ENCODE measurements around the gene MGLL.

Gene MGLL

DNA sequence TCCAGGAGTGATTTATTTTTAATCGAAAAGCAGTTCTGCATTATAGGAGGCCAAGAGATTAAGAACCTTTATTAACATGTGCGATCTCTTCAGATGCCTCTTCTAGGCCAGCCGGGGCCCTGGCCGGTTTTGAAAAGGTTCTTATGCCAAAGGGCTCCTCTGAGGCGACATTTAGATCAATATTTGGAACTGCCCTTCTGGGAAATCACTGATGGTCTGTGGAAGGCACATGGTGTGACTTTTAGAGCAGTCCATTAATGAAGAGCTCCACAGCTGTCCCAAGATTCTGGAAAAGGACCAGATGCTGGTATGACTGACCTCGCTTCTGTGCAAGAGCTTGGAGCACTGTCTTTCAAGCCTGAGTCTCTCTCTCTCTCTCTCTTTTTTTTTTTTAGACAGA lies 19.7 kb downstream of the MGLL start:
- no peak for TF ChIP-seq EZH2 (IDR thresholded peaks at IDR 0.05; ENCODE audit: borderline replicate concordance, low read length)
- TF ChIP-seq, protein P1, sequence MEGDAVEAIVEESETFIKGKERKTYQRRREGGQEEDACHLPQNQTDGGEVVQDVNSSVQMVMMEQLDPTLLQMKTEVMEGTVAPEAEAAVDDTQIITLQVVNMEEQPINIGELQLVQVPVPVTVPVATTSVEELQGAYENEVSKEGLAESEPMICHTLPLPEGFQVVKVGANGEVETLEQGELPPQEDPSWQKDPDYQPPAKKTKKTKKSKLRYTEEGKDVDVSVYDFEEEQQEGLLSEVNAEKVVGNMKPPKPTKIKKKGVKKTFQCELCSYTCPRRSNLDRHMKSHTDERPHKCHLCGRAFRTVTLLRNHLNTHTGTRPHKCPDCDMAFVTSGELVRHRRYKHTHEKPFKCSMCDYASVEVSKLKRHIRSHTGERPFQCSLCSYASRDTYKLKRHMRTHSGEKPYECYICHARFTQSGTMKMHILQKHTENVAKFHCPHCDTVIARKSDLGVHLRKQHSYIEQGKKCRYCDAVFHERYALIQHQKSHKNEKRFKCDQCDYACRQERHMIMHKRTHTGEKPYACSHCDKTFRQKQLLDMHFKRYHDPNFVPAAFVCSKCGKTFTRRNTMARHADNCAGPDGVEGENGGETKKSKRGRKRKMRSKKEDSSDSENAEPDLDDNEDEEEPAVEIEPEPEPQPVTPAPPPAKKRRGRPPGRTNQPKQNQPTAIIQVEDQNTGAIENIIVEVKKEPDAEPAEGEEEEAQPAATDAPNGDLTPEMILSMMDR (IDR thresholded peaks at IDR 0.05; ENCODE audit: low read length) = no peak
- Histone ChIP-seq H3K27me3 (ENCODE audit: insufficient read depth, low read length) (no peaks in the 10 kb centered on the region; the same call in 1 of the 2 replicates), H3K79me2 (ENCODE audit: insufficient read depth, low read length) (no peaks in the 10 kb centered on the region), H3K9me3 (ENCODE audit: low read length) (no peaks in the 10 kb centered on the region), H3K9ac (ENCODE audit: low read length) (no peak overlapping the region), H3K4me3 (ENCODE audit: low read depth, low read length, poor library complexity, severe bottlenecking) (no peak overlapping the region), H3K36me3 (ENCODE audit: insufficient read depth, low read length) (no peaks in the 10 kb centered on the region), H2AFZ (ENCODE audit: low read length) (no peak overlapping the region), H3K4me2 (ENCODE audit: low read length) (no peak overlapping the region), H3K27ac (ENCODE audit: low read depth, low read length, poor library complexity, severe bottlenecking) (no peak overlapping the region), H3F3A (ENCODE audit: insufficient read depth, low read length) (no peaks in the 10 kb centered on the region), H3K4me1 (ENCODE audit: insufficient read depth, low read length, severe bottlenecking) (no peaks in the 10 kb centered on the region), H3K9me2 (ENCODE audit: low read depth, low read length) (no peaks in the 10 kb centered on the region), H4K20me1 (ENCODE audit: insufficient read depth, low read length) (no peaks in the 10 kb centered on the region)

DNA sequence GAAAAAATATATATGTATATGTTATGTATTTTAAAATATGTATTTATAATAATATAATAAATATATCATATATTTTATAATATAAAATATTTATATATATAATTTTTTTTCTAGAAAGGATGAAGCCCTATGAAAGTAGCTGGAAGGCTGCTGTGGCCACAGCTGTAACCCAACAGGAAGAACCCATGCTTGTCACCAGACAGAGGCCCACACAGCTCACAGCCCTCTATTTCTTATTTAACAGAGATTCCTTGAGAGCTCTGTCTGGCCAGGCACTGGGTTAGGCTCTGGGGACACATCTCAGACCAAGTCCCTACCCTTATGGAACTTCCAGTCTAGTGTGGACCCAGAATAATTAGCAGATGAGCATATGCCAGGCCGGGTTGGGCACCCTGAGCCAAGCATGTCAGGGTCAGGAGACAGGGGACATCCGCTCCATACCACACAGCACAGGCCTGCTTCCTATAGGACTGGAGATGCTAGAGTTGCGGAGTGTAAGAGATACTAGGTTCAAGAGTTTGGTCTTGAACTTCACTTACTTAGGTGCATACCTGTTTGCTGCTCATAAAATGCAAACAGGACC lies 20.5 kb downstream of the MGLL start:
- H2AFZ ChIP-seq (ENCODE audit: low read length) = no peak overlapping the region
- no peak for TF ChIP-seq EZH2 (IDR thresholded peaks at IDR 0.05; ENCODE audit: borderline replicate concordance, low read length)
- TF ChIP-seq, protein P1 (IDR thresholded peaks at IDR 0.05; ENCODE audit: low read length) = no peak
- H3K27ac ChIP-seq (ENCODE audit: low read depth, low read length, poor library complexity, severe bottlenecking) = no peak overlapping the region
- H3K4me3 ChIP-seq (ENCODE audit: low read depth, low read length, poor library complexity, severe bottlenecking) = no peak overlapping the region
- no peaks in the 10 kb centered on the region for H3K9me2 ChIP-seq (ENCODE audit: low read depth, low read length)
- no peak overlapping the region for H3K9ac ChIP-seq (ENCODE audit: low read length)
- H3K27me3 ChIP-seq (ENCODE audit: insufficient read depth, low read length) = no peaks in the 10 kb centered on the region; the same call in 1 of the 2 replicates
- no peaks in the 10 kb centered on the region for H4K20me1 ChIP-seq (ENCODE audit: insufficient read depth, low read length)
- no peaks in the 10 kb centered on the region for H3K9me3 ChIP-seq (ENCODE audit: low read length)
- no peaks in the 10 kb centered on the region for H3K79me2 ChIP-seq (ENCODE audit: insufficient read depth, low read length)
- no peaks in the 10 kb centered on the region for H3K4me1 ChIP-seq (ENCODE audit: insufficient read depth, low read length, severe bottlenecking)
- H3K4me2 ChIP-seq (ENCODE audit: low read length) = no peak overlapping the region
- H3K36me3 ChIP-seq (ENCODE audit: insufficient read depth, low read length) = no peaks in the 10 kb centered on the region
- H3F3A ChIP-seq (ENCODE audit: insufficient read depth, low read length) = no peaks in the 10 kb centered on the region

DNA sequence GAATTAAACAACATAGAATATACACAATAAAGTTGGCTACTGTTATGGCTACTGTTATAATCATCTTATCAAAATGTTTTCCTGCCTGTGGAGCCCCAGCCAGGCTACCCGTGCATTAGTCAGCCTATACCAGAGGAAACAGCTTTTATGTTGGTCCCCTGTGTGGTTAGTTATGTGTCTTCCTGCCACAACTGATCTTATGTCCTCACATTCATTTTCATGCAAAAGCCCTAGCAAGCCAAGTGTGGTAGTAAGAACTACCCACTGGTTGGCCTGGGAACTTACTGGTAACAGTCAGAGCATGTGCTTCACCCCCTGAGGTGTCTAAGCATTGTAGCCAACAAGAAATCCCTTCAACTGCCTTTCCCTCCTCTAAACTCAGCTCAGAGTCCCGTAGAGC lies 21.8 kb downstream of the MGLL start:
- Histone ChIP-seq H2AFZ (ENCODE audit: low read length) (no peak overlapping the region), H3K79me2 (ENCODE audit: insufficient read depth, low read length) (no peaks in the 10 kb centered on the region), H4K20me1 (ENCODE audit: insufficient read depth, low read length) (no peaks in the 10 kb centered on the region), H3K4me1 (ENCODE audit: insufficient read depth, low read length, severe bottlenecking) (no peaks in the 10 kb centered on the region), H3F3A (ENCODE audit: insufficient read depth, low read length) (no peaks in the 10 kb centered on the region), H3K4me2 (ENCODE audit: low read length) (no peak overlapping the region), H3K27ac (ENCODE audit: low read depth, low read length, poor library complexity, severe bottlenecking) (no peak overlapping the region), H3K9me2 (ENCODE audit: low read depth, low read length) (no peaks in the 10 kb centered on the region), H3K9me3 (ENCODE audit: low read length) (no peaks in the 10 kb centered on the region), H3K27me3 (ENCODE audit: insufficient read depth, low read length) (no peaks in the 10 kb centered on the region; the same call in 1 of the 2 replicates), H3K4me3 (ENCODE audit: low read depth, low read length, poor library complexity, severe bottlenecking) (no peak overlapping the region), H3K9ac (ENCODE audit: low read length) (no peak overlapping the region), H3K36me3 (ENCODE audit: insufficient read depth, low read length) (no peaks in the 10 kb centered on the region)
- TF ChIP-seq, protein P1 (IDR thresholded peaks at IDR 0.05; ENCODE audit: low read length) = no peak
- TF ChIP-seq EZH2 (IDR thresholded peaks at IDR 0.05; ENCODE audit: borderline replicate concordance, low read length) = no peak

Data from OCI-LY1 (cell line).